ENCODE results near the gene CTAG1A.

GRCh38 chrX:154548028-154548316 lies 37.0 kb upstream of the CTAG1A start:
- TF ChIP-seq EP300 (IDR thresholded peaks at IDR 0.05) (no peak), CTCF (IDR thresholded peaks at IDR 0.05) (no peak), POLR2AphosphoS5 (IDR thresholded peaks at IDR 0.05) (no peak)
